GM21825 (cell line): ENCODE results near the gene ACP7.
"Not testable (repeated sequence)": the region's sequence is repeated elsewhere in the genome, so short reads cannot be mapped to it uniquely, and the experiment has no call there.

Experiments
- ATAC-seq: cut with Tn5 transposase; IDR thresholded peaks from one replicate; pipeline ENCODE4 v1.9.1; 2021; ENCODE audit warnings: mild to moderate bottlenecking, moderate library complexity; ENCODE audit not compliant: unreplicated experiment

ACP7 gene

GRCh38 chr19:39129116-39129515, 44.9 kb downstream of the ACP7 start:
- no peak for ATAC-seq

- no peak for ATAC-seq
Observed at GRCh38 chr19:39130337-39131254, 46.4 kb downstream of the ACP7 start.

- no peak for ATAC-seq
Observed at GRCh38 chr19:39131255-39131755, 47.1 kb downstream of the ACP7 start.

GRCh38 chr19:39132344-39132969, 48.3 kb downstream of the ACP7 start:
- no peak for ATAC-seq

- ATAC-seq: no peak
Observed at GRCh38 chr19:39133431-39134270, 49.5 kb downstream of the ACP7 start.

GRCh38 chr19:39135701-39136100, 51.5 kb downstream of the ACP7 start:
- no peak for ATAC-seq

- no peak for ATAC-seq
Observed at GRCh38 chr19:39136225-39136940, 52.2 kb downstream of the ACP7 start.

- ATAC-seq: no peak
Observed at GRCh38 chr19:39137131-39137530, 53.0 kb downstream of the ACP7 start.

GRCh38 chr19:39138221-39139211, 54.3 kb downstream of the ACP7 start:
- ATAC-seq: no peak

- no peak for ATAC-seq
Observed at GRCh38 chr19:39139305-39139874, 55.2 kb downstream of the ACP7 start.

- no peak for ATAC-seq
Observed at GRCh38 chr19:39139971-39140453, 55.8 kb downstream of the ACP7 start.

GRCh38 chr19:39140594-39140993, 56.4 kb downstream of the ACP7 start:
- no peak for ATAC-seq

GRCh38 chr19:39141929-39142328, 57.8 kb downstream of the ACP7 start:
- ATAC-seq: no peak

GRCh38 chr19:39142630-39143029, 58.5 kb downstream of the ACP7 start:
- no peak for ATAC-seq

- ATAC-seq: not testable (repeated sequence)
Observed at GRCh38 chr19:39143757-39144289, 59.7 kb downstream of the ACP7 start.

- no peak for ATAC-seq
Observed at GRCh38 chr19:39144290-39145071, 60.3 kb downstream of the ACP7 start.

GRCh38 chr19:39145180-39145953, 61.2 kb downstream of the ACP7 start:
- no peak for ATAC-seq
